ENCODE data around the gene GRIK1.

Gene GRIK1

DNA sequence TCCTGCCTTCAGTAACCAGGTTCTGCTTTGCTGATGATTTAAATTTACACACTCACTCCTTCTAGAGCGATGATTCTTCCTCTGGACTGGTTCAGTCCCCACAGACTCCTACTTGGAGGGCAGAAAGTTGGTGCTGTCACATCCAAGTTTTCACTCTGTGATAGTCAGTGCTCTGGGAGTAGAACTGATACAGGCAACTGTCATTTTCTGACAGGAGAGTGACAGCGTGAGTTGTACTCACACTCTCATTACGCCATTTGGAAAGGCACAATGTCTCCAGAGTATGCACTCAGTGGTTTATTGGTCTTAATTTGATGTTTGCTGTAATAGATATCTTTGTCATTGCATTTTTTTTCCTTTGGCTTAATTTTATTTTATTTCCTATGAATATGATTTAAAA lies 96.0 kb downstream of the GRIK1 start:
- Histone ChIP-seq H3K27ac (no peak overlapping the region), H3K4me3 (no peak overlapping the region)

DNA sequence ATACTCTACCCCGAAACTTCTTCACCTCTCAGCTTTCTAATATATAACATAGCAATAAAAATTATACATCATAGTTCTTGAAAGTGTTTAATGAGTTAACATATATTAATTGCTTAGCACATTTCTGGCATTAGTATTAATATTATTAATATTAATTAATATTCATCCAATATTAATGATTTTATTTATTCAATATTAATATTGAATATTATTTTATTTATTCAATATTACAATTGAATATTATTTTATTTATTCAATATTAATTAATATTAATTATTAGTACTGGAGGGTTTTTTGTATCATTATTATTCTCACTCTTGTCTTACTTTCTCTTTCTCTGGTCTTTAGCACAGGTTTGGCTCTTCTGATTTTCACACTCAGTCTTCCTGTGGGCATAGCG lies 105.2 kb downstream of the GRIK1 start:
- H3K27ac ChIP-seq = no peak overlapping the region
- H3K4me3 ChIP-seq = no peak overlapping the region

DNA sequence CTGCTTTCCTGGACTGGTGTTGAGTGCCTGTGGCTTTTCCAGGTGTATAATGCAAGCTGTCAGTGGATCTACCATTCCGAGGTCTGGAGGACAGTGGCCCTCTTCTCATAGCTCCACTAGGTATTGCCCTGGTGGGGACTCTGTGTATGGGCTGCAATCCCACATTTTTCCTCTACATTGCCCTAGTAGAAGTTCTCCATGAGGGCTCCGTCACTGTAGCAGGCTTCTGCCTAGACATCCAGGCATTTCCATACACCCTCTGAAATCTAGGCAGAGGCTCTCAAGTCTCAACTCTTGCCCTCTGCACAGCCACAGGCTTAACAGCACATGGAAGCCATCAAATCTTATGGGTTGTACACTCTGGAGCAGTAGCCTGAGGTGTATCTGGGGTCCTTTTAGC lies 107.6 kb downstream of the GRIK1 start:
- Histone ChIP-seq H3K4me3 (no peak overlapping the region), H3K27ac (no peak overlapping the region)

DNA sequence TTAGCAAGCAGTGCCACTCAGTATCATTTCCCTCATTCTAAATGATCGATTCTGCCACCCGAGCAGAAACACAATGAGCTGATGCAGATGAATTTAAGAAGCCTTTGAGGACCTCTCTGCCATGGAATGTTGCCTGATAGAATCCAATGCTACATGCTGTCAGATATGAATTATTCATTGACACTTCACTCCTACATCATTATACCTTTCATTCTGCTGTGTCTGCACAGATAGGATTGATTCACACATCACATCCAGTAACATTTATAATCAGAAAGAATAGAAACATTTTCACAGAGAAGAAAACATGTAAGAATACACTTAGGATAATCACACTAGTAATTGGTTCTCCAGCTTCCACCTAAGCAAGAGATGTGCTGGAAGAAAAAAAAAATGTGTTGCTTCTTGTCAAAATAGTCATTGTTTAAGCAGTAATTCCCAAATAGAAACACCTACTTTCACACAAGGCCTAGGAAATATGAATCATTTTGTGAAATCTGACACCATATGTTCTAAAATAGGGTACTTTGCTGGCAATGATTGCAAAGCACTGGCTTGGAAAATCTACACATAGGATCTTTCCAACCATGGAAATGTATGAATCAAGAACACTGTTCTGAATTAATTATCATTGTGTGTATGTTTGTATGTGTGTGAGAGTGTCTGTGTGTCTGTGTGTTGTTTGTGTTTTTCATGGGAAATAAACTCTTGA lies 110.1 kb downstream of the GRIK1 start:
- H3K4me3 ChIP-seq = no peak overlapping the region

DNA sequence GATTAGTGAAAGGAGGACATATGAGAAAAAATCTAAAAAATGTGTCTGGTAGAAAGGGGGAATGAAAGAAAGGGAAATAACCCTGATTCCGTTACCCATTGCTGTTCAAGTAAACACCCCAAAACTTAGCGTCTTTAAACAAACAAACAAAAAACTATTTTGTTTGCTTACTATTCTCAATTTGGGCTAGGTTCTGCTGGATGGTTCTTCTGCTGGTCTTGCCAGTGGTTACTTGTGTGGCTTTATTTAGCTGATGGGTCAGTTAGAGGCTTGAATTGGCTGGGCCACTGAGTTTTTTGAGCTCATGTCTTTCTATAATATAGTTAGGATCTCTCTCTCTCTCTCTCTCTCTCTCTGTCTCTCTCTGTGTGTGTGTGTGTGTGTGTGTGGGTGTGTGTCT lies 112.1 kb downstream of the GRIK1 start:
- Histone ChIP-seq H3K4me3 (no peak overlapping the region), H3K27ac (no peak overlapping the region)

More for the DNA sequence above, 110.1 kb downstream of the GRIK1 start:
- no peak overlapping the region for H3K27ac ChIP-seq

DNA sequence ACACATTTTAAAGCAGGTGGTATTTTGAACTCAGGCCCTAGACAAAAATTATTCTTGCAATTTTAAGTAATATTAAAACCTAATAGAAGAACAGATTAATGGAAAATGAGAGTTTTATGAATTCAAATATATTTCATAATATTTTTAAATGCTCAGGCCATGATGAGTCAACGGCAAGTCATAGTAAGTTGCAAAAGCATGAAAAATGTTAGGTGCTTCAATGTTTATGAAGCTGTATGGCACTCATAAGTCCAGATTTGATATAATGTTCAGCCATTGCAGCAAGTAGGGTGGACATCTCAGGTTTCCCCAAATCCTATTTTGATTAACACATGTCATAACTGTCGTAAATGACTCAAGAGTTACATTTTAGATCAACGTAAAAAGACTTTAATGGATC lies 112.6 kb downstream of the GRIK1 start:
- Histone ChIP-seq H3K27ac (no peak overlapping the region), H3K4me3 (no peak overlapping the region)

DNA sequence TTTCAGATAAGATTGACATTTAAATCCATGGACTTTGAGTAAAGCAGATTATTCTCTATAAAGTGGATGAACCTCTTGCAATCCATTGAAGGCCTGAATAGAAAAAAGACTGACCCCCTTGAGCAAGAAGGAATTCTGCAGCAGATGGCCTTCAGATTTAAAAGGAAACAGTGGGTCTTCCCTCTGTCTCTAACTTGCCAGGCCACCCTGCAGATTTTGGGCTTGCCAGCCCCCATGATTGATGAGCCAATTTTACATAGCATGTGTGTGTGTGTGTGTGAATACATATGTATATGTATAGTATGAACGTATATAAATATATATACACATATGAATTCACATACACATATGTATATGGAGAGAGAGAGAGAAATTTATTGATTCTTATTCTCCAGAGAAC lies 113.4 kb downstream of the GRIK1 start:
- Histone ChIP-seq H3K27ac (no peak overlapping the region), H3K4me3 (no peak overlapping the region)

DNA sequence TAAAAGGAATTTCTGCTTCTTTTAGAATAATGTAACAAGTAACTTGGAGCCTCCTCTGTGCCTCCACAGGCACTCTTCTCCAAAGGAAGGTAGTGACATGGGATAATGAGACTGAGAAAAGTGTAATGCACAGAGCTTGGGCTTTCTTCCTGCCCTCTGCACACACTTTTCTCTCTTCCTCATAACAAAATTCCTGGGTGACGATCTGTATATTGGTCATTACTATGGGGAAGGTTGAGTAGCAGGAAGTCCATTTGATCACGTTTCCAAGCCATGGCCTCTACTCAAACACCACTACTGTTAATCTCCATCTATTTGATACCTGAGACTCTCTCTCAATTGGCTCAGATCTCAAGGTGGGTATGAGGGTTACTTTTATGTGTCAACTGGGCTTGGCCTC lies 113.9 kb downstream of the GRIK1 start:
- Histone ChIP-seq H3K4me3 (no peak overlapping the region), H3K27ac (no peak overlapping the region)

DNA sequence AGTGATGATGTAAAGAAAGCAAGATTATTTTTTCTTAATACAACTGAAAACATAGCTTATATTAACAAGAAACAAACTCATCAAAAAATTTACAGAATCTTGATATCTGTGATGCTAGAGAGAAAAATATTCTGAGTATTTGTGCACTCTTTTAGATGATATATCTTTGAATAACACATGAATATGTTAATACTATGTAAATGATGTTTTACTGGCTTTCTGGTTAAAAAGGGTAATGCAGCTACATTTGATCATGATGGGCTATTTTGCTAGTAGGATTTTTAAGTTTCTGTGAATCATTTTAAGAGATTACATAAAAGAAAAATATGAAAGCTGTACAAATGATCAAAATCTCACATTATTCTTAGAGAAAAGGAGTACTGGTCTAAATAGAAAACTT lies 114.5 kb downstream of the GRIK1 start:
- H3K27ac ChIP-seq = no peak overlapping the region
- H3K4me3 ChIP-seq = no peak overlapping the region

DNA sequence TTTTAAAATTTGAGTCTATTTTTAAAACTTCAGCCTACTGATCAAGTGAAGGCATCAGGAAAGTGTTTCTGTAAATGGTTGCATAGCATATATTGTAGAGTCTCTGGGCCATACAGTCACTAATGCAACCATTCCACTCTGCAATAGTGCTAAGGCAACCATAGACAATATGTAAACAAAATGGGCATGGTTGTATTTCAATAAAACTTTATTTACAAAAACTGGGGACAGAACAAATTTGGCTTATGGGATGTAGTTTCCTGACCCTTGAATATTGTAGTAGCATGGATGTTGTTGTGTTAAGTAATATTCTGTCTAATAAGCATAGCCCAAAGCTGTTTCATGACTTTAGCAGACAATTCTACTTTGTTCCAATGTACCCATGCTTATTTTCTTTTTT lies 117.7 kb downstream of the GRIK1 start:
- H3K27ac ChIP-seq = no peak overlapping the region
- H3K4me3 ChIP-seq = no peak overlapping the region

DNA sequence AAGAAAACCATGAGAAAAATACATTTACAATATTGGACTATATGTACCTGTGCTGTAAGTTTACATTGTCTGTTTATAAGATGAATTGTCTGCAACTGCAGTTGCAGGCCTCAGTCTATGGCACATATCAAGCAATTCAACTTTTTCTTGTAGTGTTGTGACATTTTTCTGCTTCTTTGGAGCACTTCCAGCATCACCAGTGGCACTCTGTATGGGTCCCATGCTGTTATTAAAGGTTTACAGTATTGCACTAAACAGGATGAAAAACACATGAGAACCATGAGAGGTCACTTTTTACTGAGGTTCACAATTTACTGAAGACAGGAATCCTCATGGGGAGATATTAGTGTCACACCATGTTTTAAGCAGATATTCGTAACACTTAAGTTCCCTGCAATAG lies 118.6 kb downstream of the GRIK1 start:
- Histone ChIP-seq H3K27ac (no peak overlapping the region), H3K4me3 (no peak overlapping the region)

DNA sequence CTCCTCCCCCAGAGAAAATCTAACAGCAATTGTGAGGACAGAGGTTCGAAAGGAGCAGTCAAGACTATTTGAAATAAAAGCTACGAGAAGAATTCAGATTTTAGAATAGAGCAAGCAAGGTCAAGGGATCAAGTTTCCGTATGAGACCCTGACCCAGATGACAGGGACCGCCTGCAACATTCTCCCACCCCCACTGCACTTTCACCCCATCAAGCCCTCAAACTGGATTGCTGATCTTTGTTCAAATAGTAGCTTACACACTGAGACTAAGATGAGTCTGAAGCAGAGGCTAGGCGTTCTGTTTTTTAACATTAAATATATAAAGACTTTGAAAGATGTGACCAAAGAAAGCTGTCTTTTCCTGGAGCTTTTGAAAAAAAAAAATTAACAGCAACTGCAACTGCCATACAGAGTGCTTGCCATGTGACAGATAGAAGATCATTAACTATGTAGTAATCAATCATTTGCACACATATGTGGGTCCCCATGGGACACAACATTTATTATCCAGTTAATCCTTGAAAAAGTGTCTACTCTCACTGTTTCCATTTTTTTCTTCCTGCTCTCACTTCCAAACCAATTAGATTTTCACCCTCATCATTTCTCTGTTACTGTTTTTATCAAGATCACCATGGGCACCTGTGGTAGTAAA lies 120.0 kb downstream of the GRIK1 start:
- Histone ChIP-seq H3K27ac (no peak overlapping the region), H3K4me3 (no peak overlapping the region)

DNA sequence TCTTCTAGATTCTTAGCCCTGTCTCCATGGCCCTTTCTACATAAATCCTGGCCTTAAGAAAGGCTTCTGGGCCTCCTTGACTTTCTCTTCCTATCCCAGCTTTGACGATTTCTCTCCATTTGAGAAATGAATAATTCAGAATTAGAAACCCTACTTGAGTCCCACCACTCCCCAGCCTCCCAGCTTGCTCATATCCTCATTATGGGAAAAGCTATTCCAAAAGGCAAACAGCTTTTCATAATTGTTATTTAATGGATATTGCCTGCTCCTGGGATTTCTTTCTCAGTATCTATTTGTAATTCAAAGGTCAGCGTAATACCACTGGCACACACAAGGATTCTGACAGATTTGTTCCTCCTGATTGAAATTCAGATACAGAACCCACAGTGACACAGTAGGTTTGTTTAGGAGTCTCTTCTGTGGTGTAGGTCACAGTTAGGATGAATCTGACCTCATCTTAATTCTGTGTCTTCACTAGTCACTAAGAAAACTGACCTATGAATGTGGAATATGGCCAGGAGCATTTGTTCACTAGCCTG lies 121.3 kb downstream of the GRIK1 start:
- Histone ChIP-seq H3K4me3 (no peak overlapping the region), H3K27ac (no peak overlapping the region)

DNA sequence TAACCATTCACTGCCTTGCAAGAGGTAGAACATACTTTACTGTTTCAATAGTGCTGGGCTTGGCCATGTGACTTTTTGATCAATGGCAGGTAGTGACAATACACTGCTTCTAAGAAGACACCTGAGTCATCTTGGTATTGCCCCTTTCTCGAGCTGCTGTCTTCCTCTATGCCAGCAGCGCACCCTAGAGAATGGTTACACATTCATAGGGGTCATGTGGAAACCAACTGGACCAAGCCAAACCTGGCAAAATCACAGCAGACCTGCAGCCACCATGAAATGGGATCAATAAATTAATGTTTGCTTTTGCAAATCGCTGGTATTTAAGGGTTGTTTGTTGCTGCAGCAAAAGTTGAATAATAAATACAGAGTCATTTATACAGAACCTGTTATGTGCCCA lies 122.3 kb downstream of the GRIK1 start:
- Histone ChIP-seq H3K27ac (no peak overlapping the region), H3K4me3 (no peak overlapping the region)

DNA sequence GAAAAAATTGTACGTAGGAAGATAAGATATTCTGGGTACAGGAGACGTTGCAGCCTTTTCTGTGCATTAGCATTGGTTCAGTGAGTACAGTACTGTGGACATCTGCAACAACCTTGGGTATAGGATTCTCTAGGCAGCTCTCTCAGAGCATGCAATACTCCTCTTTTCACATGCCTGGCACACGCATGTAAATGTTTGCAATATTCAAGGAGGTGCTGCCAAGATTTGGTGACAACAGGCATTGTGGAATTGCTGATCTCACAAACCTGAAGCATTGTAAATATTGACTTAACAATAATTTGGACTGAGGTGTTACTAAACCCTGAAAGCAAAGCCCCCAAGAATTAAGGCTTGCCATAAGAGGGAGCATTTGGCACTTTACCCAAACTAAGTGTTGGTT lies 126.8 kb downstream of the GRIK1 start:
- H3K27ac ChIP-seq = no peak overlapping the region
- H3K4me3 ChIP-seq = no peak overlapping the region

DNA sequence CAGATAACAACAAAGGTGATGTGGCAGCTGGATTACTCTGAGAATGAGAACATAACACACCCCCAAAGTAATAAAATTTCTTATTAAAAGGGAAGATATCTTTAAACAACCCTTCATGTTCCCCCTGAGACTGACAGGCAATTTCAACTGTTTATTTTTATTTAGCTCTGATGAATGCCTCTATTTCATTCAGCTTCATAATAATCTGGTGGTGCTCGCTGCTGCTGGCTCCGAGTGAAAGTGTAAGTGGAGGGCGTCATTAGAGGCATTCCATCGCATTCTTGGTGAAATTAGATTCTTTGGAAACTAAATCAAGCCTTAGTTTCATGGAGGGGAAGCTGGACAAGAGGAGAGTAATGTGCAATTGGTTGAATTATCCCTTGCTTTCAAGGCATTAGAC lies 128.9 kb downstream of the GRIK1 start:
- no peak overlapping the region for H3K4me3 ChIP-seq
- no peak overlapping the region for H3K27ac ChIP-seq

DNA sequence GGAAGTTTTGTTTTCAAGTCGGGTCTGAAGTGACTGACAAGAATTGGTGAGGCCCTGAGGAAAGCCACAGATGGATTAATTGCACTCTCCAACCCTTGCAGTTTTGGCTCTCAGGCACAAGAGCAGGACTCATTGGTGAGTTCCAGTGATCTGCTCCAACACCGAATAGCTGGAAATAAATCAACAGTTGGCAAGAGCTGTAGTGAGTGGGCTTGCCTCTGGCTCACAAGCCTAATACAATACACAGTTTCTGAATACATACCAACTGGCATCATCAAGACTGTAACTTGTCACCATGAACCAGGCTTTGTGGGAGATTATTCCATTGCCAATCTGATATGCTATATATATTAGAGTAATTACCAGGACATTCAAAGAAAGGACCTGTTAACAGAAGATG lies 131.6 kb downstream of the GRIK1 start:
- no peak overlapping the region for H3K4me3 ChIP-seq
- H3K27ac ChIP-seq = no peak overlapping the region

DNA sequence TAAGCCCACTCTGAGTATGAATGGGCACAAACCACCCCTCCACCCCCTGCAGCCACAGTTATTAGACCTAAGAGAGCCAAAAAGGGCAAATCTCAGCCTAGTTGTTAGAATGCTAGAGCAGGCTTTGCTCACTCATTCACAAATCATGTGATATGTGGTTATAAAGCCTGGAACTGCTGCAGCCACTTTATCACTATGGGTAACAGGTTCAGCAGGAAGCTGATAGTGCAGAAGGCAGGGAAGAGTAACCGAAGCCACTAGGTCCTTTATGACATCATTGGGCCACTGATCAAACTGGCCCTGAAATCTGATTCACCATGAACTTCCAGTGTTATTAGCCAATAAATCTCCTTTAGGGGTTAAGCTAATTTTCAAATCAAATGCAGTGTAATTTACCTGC lies 134.7 kb downstream of the GRIK1 start:
- no peak overlapping the region for H3K4me3 ChIP-seq
- no peak overlapping the region for H3K27ac ChIP-seq

DNA sequence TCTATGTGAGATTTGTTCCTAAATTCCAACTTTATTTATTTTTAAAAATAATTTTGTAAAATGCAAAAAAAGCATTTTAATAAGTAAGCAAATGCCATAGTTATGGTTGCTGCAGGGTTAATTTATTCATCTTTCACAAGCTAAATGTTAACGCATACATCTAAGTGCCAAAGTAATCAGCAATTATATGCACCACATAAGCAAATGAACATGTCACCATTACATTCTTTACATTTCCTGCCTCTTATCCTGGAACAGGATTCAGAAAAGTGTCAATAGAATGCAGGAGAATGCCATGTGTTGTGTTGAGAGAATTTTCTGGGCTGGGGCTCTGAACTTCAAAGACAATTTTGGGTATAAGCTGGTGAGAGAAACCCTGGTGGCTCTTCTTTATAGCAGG lies 136.6 kb downstream of the GRIK1 start:
- H3K4me3 ChIP-seq = no peak overlapping the region
- no peak overlapping the region for H3K27ac ChIP-seq

DNA sequence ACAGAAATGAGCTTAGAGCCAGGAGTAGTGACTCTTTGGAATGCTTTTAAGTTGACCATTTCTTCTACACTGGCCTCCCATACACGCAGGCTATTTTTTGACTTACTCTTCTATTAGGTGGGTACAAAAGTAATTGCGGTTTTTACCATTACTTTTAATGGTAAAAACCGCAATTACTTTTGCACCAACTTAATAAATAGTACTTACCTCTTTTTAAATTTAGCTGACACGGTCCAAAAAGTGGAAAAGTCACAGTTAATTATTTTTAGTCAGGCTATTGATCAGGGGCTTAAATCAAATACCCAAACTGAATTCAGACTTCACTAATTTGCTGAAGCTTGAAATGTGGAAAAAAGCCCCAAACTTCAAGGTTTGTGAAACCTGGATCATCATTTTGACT lies 138.7 kb downstream of the GRIK1 start:
- Histone ChIP-seq H3K4me3 (no peak overlapping the region), H3K27ac (no peak overlapping the region)

DNA sequence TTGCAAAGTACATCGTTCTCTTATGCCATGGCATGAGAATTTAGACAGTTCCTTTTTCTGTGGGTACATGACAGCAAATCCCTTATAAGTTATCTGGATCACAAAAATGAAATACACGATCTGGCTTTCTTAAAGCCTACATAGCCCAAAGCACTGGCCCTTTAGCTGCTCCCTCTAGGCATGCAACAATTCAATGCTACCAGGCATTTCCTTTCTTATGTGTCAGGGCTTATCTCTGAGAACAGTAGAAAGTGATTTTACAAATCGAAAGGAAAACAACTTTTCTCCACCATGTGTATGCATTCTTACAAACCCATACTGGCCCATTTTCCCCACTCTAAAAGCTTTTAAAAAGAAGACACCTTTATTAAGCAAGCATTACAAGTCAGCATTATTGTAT lies 139.7 kb downstream of the GRIK1 start:
- Histone ChIP-seq H3K27ac (no peak overlapping the region), H3K4me3 (no peak overlapping the region)

DNA sequence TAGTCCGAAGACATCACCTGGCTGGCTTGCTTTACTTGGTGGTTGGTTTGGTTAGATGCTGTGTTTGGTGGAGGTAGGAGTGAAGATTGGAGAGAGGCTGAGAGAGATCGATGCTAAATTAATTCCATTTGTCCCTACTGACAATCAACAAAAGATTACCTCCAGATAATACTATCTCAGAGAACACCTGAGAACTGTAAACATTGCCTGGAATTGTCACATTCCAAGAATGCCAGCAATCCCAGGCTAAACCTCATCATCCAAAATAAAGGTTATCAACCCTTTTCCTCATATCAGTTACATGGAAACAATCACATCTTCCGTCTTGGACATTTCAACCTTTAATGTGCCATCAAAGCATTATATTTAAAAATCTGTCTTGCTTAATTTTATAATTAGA lies 141.0 kb downstream of the GRIK1 start:
- Histone ChIP-seq H3K27ac (no peak overlapping the region), H3K4me3 (no peak overlapping the region)

Data from skin epidermis (tissue), 12 donors.